ENCODE measurements around the gene SFTA2.
A peak's percentile ranks its signal among the peaks of the same experiment; 100 is the strongest.
"Not testable (repeated sequence)": the region's sequence is repeated elsewhere in the genome, so short reads cannot be mapped to it uniquely, and the experiment has no call there.

The SFTA2 gene

DNA sequence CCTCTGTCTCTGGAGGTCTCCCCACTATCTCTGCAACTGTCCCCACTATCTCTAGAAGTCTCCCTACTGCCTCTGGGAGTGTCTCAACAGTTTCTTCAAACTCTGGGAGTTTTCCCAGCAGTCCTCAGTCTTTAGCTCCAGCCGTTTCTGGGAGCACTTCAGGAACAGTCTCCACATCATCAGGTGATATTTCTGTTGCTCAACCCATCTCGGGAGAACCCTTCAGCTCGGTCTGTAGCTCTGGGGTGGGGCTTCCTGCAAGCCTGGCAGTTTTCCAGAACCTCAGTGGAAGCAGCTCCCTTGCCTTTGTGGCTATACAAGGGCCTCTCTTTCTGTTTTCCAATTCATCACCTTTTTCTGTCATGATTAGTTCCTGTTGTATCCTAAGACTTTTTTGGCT, 3.0 kb upstream of the SFTA2 start:
- DNase-seq (ENCODE audit: low read depth) = peak; percentile 75
- H3K4me3 ChIP-seq (ENCODE audit: low read length) = no peak overlapping the region
- no peak for TF ChIP-seq CTCF (IDR thresholded peaks at IDR 0.05; ENCODE audit: insufficient read depth, low read depth, low read length, missing control alignments)

DNA sequence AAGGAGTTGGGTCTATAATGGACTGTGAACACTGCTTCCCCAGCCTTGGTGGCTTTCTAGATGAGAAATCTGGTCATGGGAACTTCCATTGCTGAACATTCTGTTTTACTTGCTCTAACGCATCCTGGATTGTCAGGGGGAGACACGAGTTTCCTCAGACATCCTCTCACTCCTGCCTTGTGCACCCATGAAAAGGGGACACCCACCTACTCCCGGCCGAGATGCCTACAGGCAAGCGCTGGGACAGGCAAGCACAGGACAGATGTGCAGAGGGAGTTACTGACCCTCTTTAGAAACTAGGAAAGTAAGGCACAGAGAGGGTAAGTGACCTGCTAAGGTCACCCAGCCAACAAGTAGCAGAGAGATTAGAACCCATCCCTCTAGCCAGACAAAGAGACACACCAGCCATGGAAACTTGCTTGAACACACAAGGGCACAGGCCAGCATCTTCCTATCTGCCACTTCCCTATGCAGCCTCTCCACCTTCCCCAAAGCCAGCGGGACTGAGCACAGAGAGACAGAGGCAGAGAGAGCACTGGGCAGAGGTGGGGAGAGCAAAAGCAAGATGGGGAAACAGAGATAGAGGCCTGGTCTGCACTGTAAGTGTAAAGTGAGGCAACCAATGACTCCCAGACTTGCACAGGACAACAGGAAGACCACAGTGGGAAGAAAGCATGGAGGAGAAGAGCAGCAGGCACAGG, 845 bp upstream of the SFTA2 start:
- no peak for TF ChIP-seq CTCF (IDR thresholded peaks at IDR 0.05; ENCODE audit: insufficient read depth, low read depth, low read length, missing control alignments)
- no peak overlapping the region for H3K4me3 ChIP-seq (ENCODE audit: low read length)
- no peak for DNase-seq (ENCODE audit: low read depth)

- no peak for TF ChIP-seq CTCF (IDR thresholded peaks at IDR 0.05; ENCODE audit: insufficient read depth, low read depth, low read length, missing control alignments)
- no peak overlapping the region for H3K4me3 ChIP-seq (ENCODE audit: low read length)
These were observed 698 bp downstream of the SFTA2 start for GRCh38 chr6:30931272-30931671.

DNA sequence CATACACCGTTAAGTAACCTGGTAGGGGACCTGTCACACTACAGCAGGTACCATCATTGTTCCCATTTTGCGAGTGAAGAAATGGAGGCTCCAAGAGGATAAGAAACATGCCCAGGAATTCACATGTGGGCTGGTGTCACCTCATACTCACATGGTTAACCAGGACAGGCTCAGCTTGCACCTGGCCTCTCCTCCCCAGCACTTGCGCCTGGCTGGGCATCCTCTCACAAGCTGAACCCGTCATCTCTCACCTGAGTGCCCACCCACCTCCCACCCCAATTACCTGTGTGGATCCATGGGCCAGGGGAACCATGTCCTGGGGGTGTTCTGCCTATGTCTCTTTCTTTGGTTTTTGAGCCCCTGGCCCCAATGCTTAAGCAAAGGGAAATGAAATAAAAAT, 1.5 kb downstream of the SFTA2 start:
- H3K4me3 ChIP-seq (ENCODE audit: low read length) = no peak overlapping the region
- no peak for TF ChIP-seq CTCF (IDR thresholded peaks at IDR 0.05; ENCODE audit: insufficient read depth, low read depth, low read length, missing control alignments)
- no peak for DNase-seq (ENCODE audit: low read depth)

More at GRCh38 chr6:30931272-30931671, 698 bp downstream of the SFTA2 start:
- no peak for DNase-seq (ENCODE audit: low read depth)

DNA sequence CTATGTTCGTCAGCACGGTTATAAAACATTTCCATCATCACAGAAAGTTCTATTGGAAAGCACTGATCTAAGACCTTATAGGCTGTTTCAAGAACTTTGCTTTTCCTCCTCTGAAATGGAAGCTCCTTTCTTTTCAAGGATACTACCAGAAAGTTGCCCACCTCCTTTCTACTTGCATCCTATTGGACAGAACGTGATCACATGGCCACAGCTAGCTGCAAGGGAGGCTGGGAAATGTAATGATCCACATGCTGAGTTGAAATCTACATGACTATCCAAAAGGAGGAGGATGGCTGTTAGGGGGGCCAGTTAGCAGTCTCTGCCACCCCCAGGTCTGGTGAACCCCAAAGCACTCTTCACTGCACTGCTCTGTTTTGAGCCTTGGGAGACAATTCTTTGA, 3.3 kb downstream of the SFTA2 start:
- H3K4me3 ChIP-seq (ENCODE audit: low read length) = no peak overlapping the region
- no peak for TF ChIP-seq CTCF (IDR thresholded peaks at IDR 0.05; ENCODE audit: insufficient read depth, low read depth, low read length, missing control alignments)
- no peak for DNase-seq (ENCODE audit: low read depth)

GRCh38 chr6:30927080-30927479, 4.9 kb downstream of the SFTA2 start:
- DNase-seq (ENCODE audit: low read depth); H3K4me3 ChIP-seq (ENCODE audit: low read length): not testable (repeated sequence)

DNA sequence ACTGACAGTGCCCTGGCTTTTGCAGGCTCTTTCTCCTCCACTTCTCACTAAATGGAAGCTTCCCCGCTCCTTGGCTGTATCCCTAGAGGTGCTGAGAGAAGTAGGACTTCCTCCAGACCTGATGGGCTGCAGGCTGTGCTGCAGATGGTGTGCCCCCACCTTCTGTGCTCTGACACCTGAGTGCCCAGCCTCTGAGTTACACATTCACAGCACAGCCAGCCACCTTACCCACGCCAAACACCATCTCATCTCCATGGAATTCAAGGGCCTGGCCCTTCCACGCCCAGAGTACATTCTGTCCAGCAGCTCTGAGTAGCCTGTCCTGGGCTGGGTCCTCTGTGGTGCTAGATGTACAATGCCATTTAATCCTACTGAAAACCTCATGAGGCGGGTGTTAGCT, 5.3 kb downstream of the SFTA2 start:
- DNase-seq (ENCODE audit: low read depth) = peak; percentile 44
- no peak overlapping the region for H3K4me3 ChIP-seq (ENCODE audit: low read length)
- no peak for TF ChIP-seq CTCF (IDR thresholded peaks at IDR 0.05; ENCODE audit: insufficient read depth, low read depth, low read length, missing control alignments)

GRCh38 chr6:30924040-30924627, 7.8 kb downstream of the SFTA2 start:
- DNase-seq (ENCODE audit: low read depth); H3K4me3 ChIP-seq (ENCODE audit: low read length): not testable (repeated sequence)

Measured in epithelial cell of esophagus (primary cell).